MM.1S (cell line): Measurements from ENCODE around the gene NATD1.

Source experiments
- EZH2phosphoT487 ChIP-seq: fragments of 300-600 bp; sonication (generic); IDR thresholded peaks from 2 replicates; pipeline ENCODE4 v1.6.1; 2018; ENCODE audit warnings: antibody characterized with exemption, low read length
- TF ChIP-seq, protein P1 (sequence below): fragments of 300-600 bp; sonication (generic); IDR thresholded peaks from 2 replicates; pipeline ENCODE4 v1.5.1; 2016; ENCODE audit warnings: antibody characterized with exemption, low read length, mixed read lengths

DNA sequence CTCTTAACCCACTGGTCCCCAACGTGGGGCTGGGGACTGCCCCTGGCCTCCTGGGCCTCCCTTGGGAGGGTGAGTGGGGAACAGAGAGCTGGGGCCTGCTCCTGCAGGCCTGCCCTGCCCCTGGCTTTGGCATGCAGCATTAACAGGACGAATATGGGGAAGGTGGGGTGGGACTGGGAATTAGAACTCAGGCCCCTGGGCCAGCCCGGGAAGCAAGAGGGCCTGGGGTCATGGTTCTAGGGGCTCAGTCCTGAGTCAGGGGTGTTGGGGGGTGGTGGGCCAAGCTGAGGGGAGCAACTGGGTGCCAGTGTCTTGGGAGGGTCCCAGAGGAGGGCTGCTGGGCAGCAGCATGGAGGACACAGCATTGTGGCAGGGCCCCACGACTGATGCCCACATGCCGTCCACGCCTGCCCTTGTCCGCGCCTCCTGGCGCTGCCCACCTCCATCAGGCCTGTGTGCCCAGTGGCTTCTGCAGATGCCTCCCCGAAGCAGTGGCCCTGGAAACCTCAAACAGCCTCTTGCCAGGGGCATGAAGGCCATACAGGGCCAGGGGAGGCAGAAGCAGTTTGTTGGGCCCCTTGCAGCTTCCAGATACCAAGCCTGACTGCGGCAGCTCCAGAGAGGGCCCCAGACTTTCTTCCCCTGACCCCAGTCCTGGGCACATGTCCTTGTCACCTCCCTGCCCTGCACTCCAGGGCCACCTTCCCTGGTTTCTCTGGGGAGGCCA lies 36.1 kb upstream of the NATD1 start:
- TF ChIP-seq, protein P1, sequence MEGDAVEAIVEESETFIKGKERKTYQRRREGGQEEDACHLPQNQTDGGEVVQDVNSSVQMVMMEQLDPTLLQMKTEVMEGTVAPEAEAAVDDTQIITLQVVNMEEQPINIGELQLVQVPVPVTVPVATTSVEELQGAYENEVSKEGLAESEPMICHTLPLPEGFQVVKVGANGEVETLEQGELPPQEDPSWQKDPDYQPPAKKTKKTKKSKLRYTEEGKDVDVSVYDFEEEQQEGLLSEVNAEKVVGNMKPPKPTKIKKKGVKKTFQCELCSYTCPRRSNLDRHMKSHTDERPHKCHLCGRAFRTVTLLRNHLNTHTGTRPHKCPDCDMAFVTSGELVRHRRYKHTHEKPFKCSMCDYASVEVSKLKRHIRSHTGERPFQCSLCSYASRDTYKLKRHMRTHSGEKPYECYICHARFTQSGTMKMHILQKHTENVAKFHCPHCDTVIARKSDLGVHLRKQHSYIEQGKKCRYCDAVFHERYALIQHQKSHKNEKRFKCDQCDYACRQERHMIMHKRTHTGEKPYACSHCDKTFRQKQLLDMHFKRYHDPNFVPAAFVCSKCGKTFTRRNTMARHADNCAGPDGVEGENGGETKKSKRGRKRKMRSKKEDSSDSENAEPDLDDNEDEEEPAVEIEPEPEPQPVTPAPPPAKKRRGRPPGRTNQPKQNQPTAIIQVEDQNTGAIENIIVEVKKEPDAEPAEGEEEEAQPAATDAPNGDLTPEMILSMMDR = no peak
- no peak for TF ChIP-seq EZH2phosphoT487
